HEK293T (cell line): ENCODE data around the gene STPG1.
A peak's percentile ranks its signal among the peaks of the same experiment; 100 is the strongest.
"Not testable (repeated sequence)": the region's sequence is repeated elsewhere in the genome, so short reads cannot be mapped to it uniquely, and the experiment has no call there.

ENCODE experiments used
- CTCF ChIA-PET: fragments of 350-600 bp; formaldehyde crosslinking; extraction: SDS; loops from one replicate; lab custom pipeline; 2021; ENCODE audit warnings: antibody characterized with exemption, inconsistent platforms; lab: Yijun Ruan, JAX
- POLR2A ChIA-PET: fragments of 350-600 bp; formaldehyde crosslinking; extraction: SDS; loops from one replicate; lab custom pipeline; 2020; ENCODE audit warnings: antibody characterized with exemption, inconsistent platforms; lab: Yijun Ruan, JAX
- DNase-seq: peaks from one replicate; pipeline ENCODE4 v3.0.0; 2012; ENCODE audit warnings: mixed read lengths; ENCODE audit errors: extremely low spot score
- ARNT ChIP-seq: fragments of 450-650 bp; IDR thresholded peaks from 2 replicates; pipeline ENCODE4 v1.6.1; 2017; ENCODE audit warnings: mild to moderate bottlenecking
- BHLHE40 ChIP-seq: fragments of 450-650 bp; IDR thresholded peaks from 2 replicates; pipeline ENCODE4 v1.6.1; 2016; ENCODE audit warnings: mild to moderate bottlenecking, moderate library complexity, borderline replicate concordance
- CTBP1 ChIP-seq: fragments of 450-650 bp; IDR thresholded peaks from 2 replicates; pipeline ENCODE4 v1.6.1; 2016; ENCODE audit warnings: borderline replicate concordance
- ELF4 ChIP-seq: fragments of 450-650 bp; IDR thresholded peaks from 2 replicates; pipeline ENCODE4 v1.6.1; 2017; ENCODE audit warnings: antibody characterized with exemption
- FOXA1 ChIP-seq: fragments of 450-650 bp; IDR thresholded peaks from 2 replicates; pipeline ENCODE4 v1.6.1; 2016; ENCODE audit warnings: mild to moderate bottlenecking
- FOXK2 ChIP-seq: fragments of 450-650 bp; IDR thresholded peaks from 2 replicates; pipeline ENCODE4 v1.6.1; 2016; ENCODE audit warnings: mild to moderate bottlenecking
- FOXM1 ChIP-seq: fragments of 450-650 bp; IDR thresholded peaks from 2 replicates; pipeline ENCODE4 v1.6.1; 2017; ENCODE audit warnings: mild to moderate bottlenecking, borderline replicate concordance
- HDGF ChIP-seq: fragments of 450-650 bp; IDR thresholded peaks from 2 replicates; pipeline ENCODE4 v1.6.1; 2017; ENCODE audit warnings: antibody characterized with exemption, borderline replicate concordance
- L3MBTL2 ChIP-seq: fragments of 450-650 bp; conservative IDR thresholded peaks from 2 replicates; pipeline ENCODE4 v1.6.1; 2016; ENCODE audit warnings: mild to moderate bottlenecking
- LEF1 ChIP-seq: fragments of 450-650 bp; IDR thresholded peaks from 2 replicates; pipeline ENCODE4 v1.6.1; 2017; ENCODE audit warnings: mild to moderate bottlenecking, borderline replicate concordance
- NFRKB ChIP-seq: fragments of 450-650 bp; IDR thresholded peaks from 2 replicates; pipeline ENCODE4 v1.6.1; 2016; ENCODE audit warnings: mild to moderate bottlenecking, moderate library complexity
- PKNOX1 ChIP-seq: fragments of 450-650 bp; IDR thresholded peaks from 2 replicates; pipeline ENCODE4 v1.6.1; 2016
- SP1 ChIP-seq: fragments of 450-650 bp; IDR thresholded peaks from 2 replicates; pipeline ENCODE4 v1.6.1; 2017
- SUZ12 ChIP-seq: fragments of 450-650 bp; IDR thresholded peaks from 2 replicates; pipeline ENCODE4 v1.6.1; 2016; ENCODE audit warnings: mild to moderate bottlenecking
- TARDBP ChIP-seq: fragments of 450-650 bp; IDR thresholded peaks from 2 replicates; pipeline ENCODE4 v1.6.1; 2016
- ZNF384 ChIP-seq: fragments of 450-650 bp; IDR thresholded peaks from 2 replicates; pipeline ENCODE4 v1.6.1; 2016

Gene STPG1, protein sequence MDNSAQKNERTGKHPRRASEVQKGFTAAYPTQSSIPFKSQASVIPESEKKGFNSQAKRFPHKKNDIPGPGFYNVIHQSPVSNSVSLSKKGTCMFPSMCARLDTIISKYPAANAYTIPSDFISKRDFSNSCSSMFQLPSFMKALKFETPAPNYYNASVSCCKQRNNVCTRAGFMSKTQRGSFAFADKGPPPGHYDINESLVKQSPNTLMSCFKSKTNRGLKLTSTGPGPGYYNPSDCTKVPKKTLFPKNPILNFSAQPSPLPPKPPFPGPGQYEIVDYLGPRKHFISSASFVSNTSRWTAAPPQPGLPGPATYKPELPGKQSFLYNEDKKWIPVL

GRCh38 chr1:24413350-24414163 lies at the start of gene STPG1:
Gene STPG1, minus strand, starts transcription at chr1:24413782. Its CDS starts 12,394 bp downstream, at chr1:24401388.
- POLR2A ChIA-PET = interaction anchor here (0.7 to 1.7 kb wide), 6 partner anchors 10 to 127 kb away, joined by 3 to 4 read pairs (median 3); no protein-coding TSS in a partner anchor
- TF ChIP-seq L3MBTL2 (0 out of 2 replicates have a peak, but pooled peaks have one; percentile 22), FOXK2 (no peak), CTBP1 (no peak), BHLHE40 (no peak), ZNF384 (peak; percentile 25; the same call in 1 of the 2 replicates), ARNT (no peak), PKNOX1 (no peak), HDGF (no peak)
- CTCF ChIA-PET = interaction anchor here (0.8 to 1.1 kb wide), 2 partner anchors 22 to 212 kb away, joined by 4 read pairs; no protein-coding TSS in a partner anchor
- DNase-seq = peak; percentile 90

GRCh38 chr1:24462128-24462527 lies 48.5 kb upstream of the STPG1 start:
- DNase-seq, CTCF ChIA-PET, POLR2A ChIA-PET: not testable (repeated sequence)

- POLR2A ChIA-PET = no interaction called here
- TF ChIP-seq LEF1 = no peak
- TF ChIP-seq SP1 = no peak
- TF ChIP-seq ELF4 = no peak
- TF ChIP-seq BHLHE40 = no peak
- no peak for TF ChIP-seq NFRKB
- TF ChIP-seq CTBP1 = no peak
- TF ChIP-seq ZNF384 = no peak
- TF ChIP-seq HDGF = no peak
- TF ChIP-seq TARDBP = no peak
- TF ChIP-seq FOXA1 = no peak
- TF ChIP-seq PKNOX1 = no peak
- no peak for TF ChIP-seq SUZ12
- TF ChIP-seq FOXM1 = no peak
- no peak for DNase-seq
- CTCF ChIA-PET = no interaction called here
Observed at GRCh38 chr1:24459551-24460266, 46.1 kb upstream of the STPG1 start.

GRCh38 chr1:24457866-24458265 lies 44.3 kb upstream of the STPG1 start:
- TF ChIP-seq FOXK2 = no peak
- no peak for TF ChIP-seq HDGF
- TF ChIP-seq TARDBP = no peak
- TF ChIP-seq BHLHE40 = no peak
- no peak for TF ChIP-seq SUZ12
- no peak for TF ChIP-seq FOXM1
- no peak for TF ChIP-seq L3MBTL2
- no peak for TF ChIP-seq SP1
- no peak for TF ChIP-seq NFRKB
- TF ChIP-seq FOXA1 = no peak
- no peak for TF ChIP-seq ZNF384
- TF ChIP-seq LEF1 = no peak
- TF ChIP-seq ELF4 = no peak
- no peak for TF ChIP-seq ARNT
- DNase-seq = no peak
- POLR2A ChIA-PET = interaction anchor here (1.2 kb wide), 1 partner anchor 44 kb away, joined by 3 read pairs; the partner anchor contains the start of gene RCAN3
- CTCF ChIA-PET = interaction anchor here (1.2 kb wide), 1 partner anchor 43 kb away, joined by 3 read pairs; no protein-coding TSS in a partner anchor

DNA sequence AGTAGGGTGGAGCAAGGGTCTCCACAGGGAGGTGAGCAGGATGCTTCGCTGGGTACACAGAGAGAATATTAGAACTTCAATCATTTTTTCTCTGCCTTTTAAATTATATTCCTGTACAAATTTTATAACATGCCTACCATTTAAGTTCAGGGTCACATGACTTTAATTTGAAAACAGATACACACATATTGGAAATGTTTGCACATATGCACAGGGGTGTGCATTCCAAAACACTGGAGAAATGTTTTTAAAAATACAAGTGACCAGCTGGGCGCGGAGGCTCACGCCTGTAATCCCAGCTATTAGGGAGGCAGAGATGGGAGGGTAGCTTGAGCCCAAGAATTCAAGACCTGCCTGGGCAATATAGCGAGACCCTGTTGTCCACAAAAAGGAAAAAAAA lies 41.7 kb upstream of the STPG1 start:
- DNase-seq = no peak
- TF ChIP-seq L3MBTL2 = no peak
- no peak for TF ChIP-seq FOXA1
- no peak for TF ChIP-seq HDGF
- no peak for TF ChIP-seq NFRKB
- no peak for TF ChIP-seq ZNF384
- TF ChIP-seq ELF4 = no peak
- no peak for TF ChIP-seq CTBP1
- TF ChIP-seq FOXM1 = no peak
- TF ChIP-seq SUZ12 = no peak
- no peak for TF ChIP-seq ARNT
- no peak for TF ChIP-seq PKNOX1
- no peak for TF ChIP-seq TARDBP
- no peak for TF ChIP-seq LEF1
- TF ChIP-seq SP1 = no peak
- no peak for TF ChIP-seq FOXK2
- no peak for TF ChIP-seq BHLHE40
- ChIA-PET CTCF (no interaction called here), POLR2A (no interaction called here)

DNA sequence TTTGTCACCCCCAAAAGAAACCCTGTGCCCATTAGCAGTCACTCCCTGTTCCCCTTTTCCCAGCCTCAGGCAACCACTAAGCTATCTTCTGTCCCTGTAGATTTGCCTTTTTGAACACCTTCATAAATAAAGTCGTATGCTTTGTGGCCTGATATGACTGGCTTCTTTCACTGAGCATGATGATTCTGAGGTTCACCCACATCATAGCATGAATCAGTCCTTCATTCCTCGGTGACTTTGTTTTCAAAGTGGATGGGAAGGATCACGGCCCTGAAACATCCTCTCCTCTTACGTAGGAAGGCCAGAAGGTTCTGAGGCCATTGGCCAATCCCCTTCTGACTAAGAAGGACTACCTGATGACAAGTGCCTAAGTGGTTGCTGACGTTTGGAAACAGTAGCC lies 41.1 kb upstream of the STPG1 start:
- TF ChIP-seq ARNT = no peak
- TF ChIP-seq NFRKB = no peak
- no peak for TF ChIP-seq FOXM1
- no peak for TF ChIP-seq PKNOX1
- TF ChIP-seq TARDBP = no peak
- no peak for TF ChIP-seq FOXK2
- no peak for TF ChIP-seq ELF4
- TF ChIP-seq SUZ12 = no peak
- TF ChIP-seq BHLHE40 = no peak
- ChIA-PET CTCF (no interaction called here), POLR2A (no interaction called here)
- no peak for DNase-seq
